Fibroblast of lung (primary cell): ENCODE data around the gene HADH. TPM values are rescaled to one million over a fixed set of nuclear protein-coding genes. Genes with fewer than 3 reads are reported as not detected.

Source experiments
- DNase-seq, 2 donors: peaks; one replicate each; pipeline versions ENCODE4 v3.0.0 to v3.0.0-alpha.2; 2010; ENCODE audit warnings: low read depth in 2 of 2
- H2AFZ ChIP-seq: 2 replicates; pipeline ENCODE4 v1.5.1; 2012; ENCODE audit warnings: low read length, control low read depth, inconsistent platforms
- H3K27ac ChIP-seq: 2 replicates; pipeline ENCODE4 v1.5.1; 2011; ENCODE audit warnings: low read length, control low read depth; ENCODE audit not compliant: insufficient read depth
- H3K27me3 ChIP-seq: 2 replicates; pipeline ENCODE4 v1.5.1; 2011; ENCODE audit warnings: mild to moderate bottlenecking, low read length; ENCODE audit not compliant: control insufficient read depth, insufficient read depth
- H3K36me3 ChIP-seq: 2 replicates; pipeline ENCODE4 v1.5.1; 2011; ENCODE audit warnings: low read length; ENCODE audit not compliant: control insufficient read depth, insufficient read depth
- H3K4me1 ChIP-seq: 2 replicates; pipeline ENCODE4 v1.5.1; 2011; ENCODE audit warnings: low read length; ENCODE audit not compliant: control insufficient read depth, insufficient read depth; ENCODE audit errors: extremely low read depth
- H3K4me2 ChIP-seq: 2 replicates; pipeline ENCODE4 v1.5.1; 2011; ENCODE audit warnings: low read length, control low read depth; ENCODE audit not compliant: insufficient read depth; ENCODE audit errors: extremely low read depth
- H3K4me3 ChIP-seq, 4 experiments: fragments of 200-600 bp in 1 of 4; sonication (generic) in 1 of 4; replicated peaks in 1 of 4; 2 replicates each; pipeline ENCODE4 v1.5.1; 2011 to 2016; ENCODE audit warnings: low read length in 4 of 4, low read depth in 3 of 4, mild to moderate bottlenecking in 3 of 4, control low read depth in 2 of 4, inconsistent platforms in 1 of 4, mixed read lengths in 1 of 4; ENCODE audit not compliant: insufficient read depth in 1 of 4; ENCODE audit errors: control extremely low read depth in 1 of 4
- H3K79me2 ChIP-seq: 2 replicates; pipeline ENCODE4 v1.5.1; 2012; ENCODE audit warnings: mild to moderate bottlenecking, low read length, inconsistent platforms; ENCODE audit not compliant: control insufficient read depth, insufficient read depth
- H3K9ac ChIP-seq: 2 replicates; pipeline ENCODE4 v1.5.1; 2011; ENCODE audit warnings: mild to moderate bottlenecking, low read length, control low read depth; ENCODE audit not compliant: insufficient read depth
- H3K9me3 ChIP-seq: 2 replicates; pipeline ENCODE4 v1.5.1; 2012; ENCODE audit warnings: low read depth, low read length; ENCODE audit not compliant: control insufficient read depth, insufficient read depth
- H4K20me1 ChIP-seq: 2 replicates; pipeline ENCODE4 v1.5.1; 2011; ENCODE audit warnings: low read length; ENCODE audit not compliant: control insufficient read depth, insufficient read depth; ENCODE audit errors: extremely low read depth
- CTCF ChIP-seq, 2 donors: IDR thresholded peaks in 1 of 2; conservative IDR thresholded peaks in 1 of 2; 1 replicate in 1 of 2; 2 replicates in 1 of 2; pipeline ENCODE4 v1.5.1; 2011 to 2012; ENCODE audit warnings: low read length in 2 of 2, control low read depth in 1 of 2, inconsistent platforms in 1 of 2, low read depth in 1 of 2, mild to moderate bottlenecking in 1 of 2
- EZH2 ChIP-seq: IDR thresholded peaks from 2 replicates; pipeline ENCODE4 v1.5.1; 2012; ENCODE audit warnings: low read length, control low read depth, mild to moderate bottlenecking; ENCODE audit errors: missing control alignments
- polyA plus RNA-seq, 2 donors: library from polyadenylated mRNA; depleted of rRNA in 1 of 2; stranded (reverse) in 1 of 2; unstranded in 1 of 2; fragments of >200 nt; gene quantifications; 2 replicates each; pipeline ENCODE4 v1.2.1, GENCODE V29; 2011 to 2012; ENCODE audit warnings: missing spikeins in 1 of 2
- total RNA-seq: library from RNA; depleted of rRNA; stranded (reverse); fragments of >200 nt; gene quantifications from 2 replicates; pipeline ENCODE4 v1.2.1, GENCODE V29; 2014

Gene HADH
- total and polyA plus RNA-seq, 2 donors (not counting 1 experiment from before 2014, with no cell fraction given) = 16.7 to 29.7 TPM

GRCh38 chr4:108051343-108051742, 61.7 kb downstream of the HADH start:
- H4K20me1 ChIP-seq = no peaks in the 10 kb centered on the region
- H2AFZ ChIP-seq = no peak overlapping the region
- DNase-seq = no peak
- H3K9me3 ChIP-seq = no peaks in the 10 kb centered on the region
- H3K4me2 ChIP-seq = no peak overlapping the region
- H3K4me1 ChIP-seq = no peaks in the 10 kb centered on the region
- H3K36me3 ChIP-seq = no peaks in the 10 kb centered on the region
- no peak overlapping the region for H3K9ac ChIP-seq
- H3K27ac ChIP-seq = no peak overlapping the region
- no peak overlapping the region for H3K4me3 ChIP-seq
- H3K79me2 ChIP-seq = no peaks in the 10 kb centered on the region
- TF ChIP-seq CTCF (conservative IDR thresholded peaks at IDR 0.05 in 1 of 2, IDR thresholded peaks at IDR 0.05 in 1 of 2; ENCODE audit: low read depth in 1 of 2, low read length in 2 of 2) (no peak), EZH2 (no peak)
- H3K27me3 ChIP-seq = no peaks in the 10 kb centered on the region

DNA sequence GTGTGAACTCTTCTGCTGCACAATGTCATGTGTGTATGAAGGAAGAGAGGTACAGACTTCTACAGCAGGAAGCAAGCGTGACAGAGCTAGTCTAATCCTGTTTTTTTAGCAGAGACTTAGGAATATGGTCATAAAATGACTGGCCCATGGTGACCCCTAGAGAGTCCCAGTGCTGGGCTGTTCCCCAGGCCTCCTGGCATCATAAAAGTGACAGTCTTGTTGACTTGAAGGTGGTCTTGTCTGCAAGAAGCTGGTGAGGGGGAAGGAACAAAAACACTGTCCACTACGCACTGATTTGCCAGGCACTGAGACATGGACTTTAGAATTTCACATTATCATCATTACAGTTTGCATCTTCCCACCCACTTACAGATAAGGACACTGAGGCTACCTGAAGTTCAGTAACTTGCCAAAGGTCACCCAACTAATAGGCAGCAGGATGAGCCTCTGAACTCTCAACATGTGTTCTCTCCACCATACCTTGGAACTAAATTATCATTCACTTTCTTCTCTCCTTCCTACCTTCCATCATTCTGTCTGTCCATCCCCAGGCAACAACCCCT, 63.0 kb downstream of the HADH start:
- H3K36me3 ChIP-seq = no peaks in the 10 kb centered on the region
- no peak overlapping the region for H2AFZ ChIP-seq
- no peak for TF ChIP-seq CTCF (conservative IDR thresholded peaks at IDR 0.05 in 1 of 2, IDR thresholded peaks at IDR 0.05 in 1 of 2; ENCODE audit: low read depth in 1 of 2, low read length in 2 of 2)
- no peak for TF ChIP-seq EZH2

DNA sequence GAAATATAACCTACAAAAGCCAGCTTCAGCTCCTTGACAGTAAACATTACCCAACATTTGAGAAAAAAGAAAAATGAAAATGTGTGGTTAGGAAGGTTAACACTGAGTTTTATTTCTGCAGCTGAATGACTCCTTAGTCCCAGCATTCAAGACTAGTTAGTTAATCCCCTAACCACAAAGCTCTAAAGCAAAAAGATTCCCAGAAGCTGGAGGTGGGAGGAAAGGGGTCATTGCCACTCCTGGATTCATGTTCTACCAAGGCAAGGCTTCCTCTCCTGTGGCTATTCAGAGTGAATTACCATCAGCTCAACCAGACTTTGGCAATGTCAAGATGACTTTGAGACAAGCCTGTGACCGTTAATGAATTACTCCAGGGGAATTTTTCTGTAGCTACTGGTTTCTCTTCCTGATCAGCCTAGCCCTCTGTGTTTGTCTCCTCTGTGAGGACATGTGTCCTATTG, 63.6 kb downstream of the HADH start:
- DNase-seq = peak in 1 of 2 donors; percentile 40
- Histone ChIP-seq H3K9ac (no peak overlapping the region), H3K27ac (no peak overlapping the region), H4K20me1 (no peaks in the 10 kb centered on the region), H3K4me1 (no peaks in the 10 kb centered on the region), H3K36me3 (no peaks in the 10 kb centered on the region), H3K79me2 (no peaks in the 10 kb centered on the region), H3K4me2 (no peak overlapping the region), H3K4me3 (no peak overlapping the region), H3K27me3 (no peaks in the 10 kb centered on the region), H2AFZ (no peak overlapping the region), H3K9me3 (no peaks in the 10 kb centered on the region)
- TF ChIP-seq CTCF (conservative IDR thresholded peaks at IDR 0.05 in 1 of 2, IDR thresholded peaks at IDR 0.05 in 1 of 2; ENCODE audit: low read depth in 1 of 2, low read length in 2 of 2) (no peak), EZH2 (no peak)

More for the DNA sequence above, 63.0 kb downstream of the HADH start:
- H3K27ac ChIP-seq = no peak overlapping the region
- no peaks in the 10 kb centered on the region for H3K4me1 ChIP-seq
- H3K9me3 ChIP-seq = no peaks in the 10 kb centered on the region
- no peak overlapping the region for H3K4me3 ChIP-seq
- no peak overlapping the region for H3K9ac ChIP-seq
- no peak for DNase-seq
- H4K20me1 ChIP-seq = no peaks in the 10 kb centered on the region
- H3K79me2 ChIP-seq = no peaks in the 10 kb centered on the region
- H3K27me3 ChIP-seq = no peaks in the 10 kb centered on the region
- H3K4me2 ChIP-seq = no peak overlapping the region
